Activated naive CD4-positive, alpha-beta T cell (primary cell): ENCODE measurements around the gene RPL18.
"Not testable (repeated sequence)": the region's sequence is repeated elsewhere in the genome, so short reads cannot be mapped to it uniquely, and the experiment has no call there.

ENCODE experiments used
- DNase-seq, 4 experiments: peaks; one replicate each; lab custom pipeline; 2025; lab: John Stamatoyannopoulos, UW

Gene RPL18

GRCh38 chr19:48644839-48645619 is 26.1 kb upstream of the RPL18 start:
- peak in 3 of 4 experiments; percentile 44 to 61 (median 46) for DNase-seq

- DNase-seq = no peak
These were observed 25.4 kb upstream of the RPL18 start for GRCh38 chr19:48644355-48644754.

GRCh38 chr19:48642862-48643261 is 23.9 kb upstream of the RPL18 start:
- DNase-seq = no peak

- no peak for DNase-seq
These were observed 22.9 kb upstream of the RPL18 start for GRCh38 chr19:48641850-48642249.

GRCh38 chr19:48639483-48640375 is 20.8 kb upstream of the RPL18 start:
- no peak for DNase-seq

- DNase-seq = no peak
These were observed 19.9 kb upstream of the RPL18 start for GRCh38 chr19:48638831-48639381.

- peak; percentile 49 to 78 (median 68) for DNase-seq
These were observed 19.2 kb upstream of the RPL18 start for GRCh38 chr19:48637948-48638830.

- peak; percentile 95 to 99 (median 97) for DNase-seq
These were observed 18.5 kb upstream of the RPL18 start for GRCh38 chr19:48637449-48637947.

- DNase-seq = peak in 1 of 4 experiments; percentile 55
These were observed 18.0 kb upstream of the RPL18 start, which contains the start of gene DBP for GRCh38 chr19:48636859-48637448. TSS of gene DBP (minus strand) at chr19:48637379. CDS start at chr19:48636994, 385 bp downstream.

- peak in 1 of 4 experiments; percentile 24 for DNase-seq
These were observed 17.2 kb upstream of the RPL18 start for GRCh38 chr19:48635966-48636858.

- DNase-seq = peak; percentile 57 to 82 (median 72)
These were observed 16.4 kb upstream of the RPL18 start for GRCh38 chr19:48635263-48635965.

- peak; percentile 78 to 93 (median 90) for DNase-seq
These were observed 15.7 kb upstream of the RPL18 start for GRCh38 chr19:48634424-48635262.

- no peak for DNase-seq
These were observed 15.0 kb upstream of the RPL18 start for GRCh38 chr19:48634036-48634342.

GRCh38 chr19:48633148-48634035 is 14.4 kb upstream of the RPL18 start:
- no peak for DNase-seq

GRCh38 chr19:48632692-48633147 is 13.7 kb upstream of the RPL18 start:
- DNase-seq = no peak

GRCh38 chr19:48632286-48632685 is 13.3 kb upstream of the RPL18 start:
- DNase-seq = not testable (repeated sequence)

- DNase-seq = no peak
These were observed 12.2 kb upstream of the RPL18 start for GRCh38 chr19:48631225-48631624.
